Astrocyte (in vitro differentiated cells and primary cell): ENCODE results near the gene CNTN5. TPM values are rescaled to one million over a fixed set of nuclear protein-coding genes. Genes with fewer than 3 reads are reported as not detected.

Source experiments
- DNase-seq: peaks from one replicate; pipeline ENCODE4 v3.0.0-alpha.2; 2010; ENCODE audit warnings: low read depth
- FAIRE-seq: peaks from 2 replicates; lab custom pipeline; 2011; peaks lifted over from hg19 to GRCh38; lab: Jason Lieb, UNC
- H2AFZ ChIP-seq: 2 replicates; pipeline ENCODE4 v1.6.0; 2012; ENCODE audit warnings: low read depth, low read length, inconsistent platforms
- H3K27ac ChIP-seq: 2 replicates; pipeline ENCODE4 v1.5.1; 2011; ENCODE audit warnings: low read depth, low read length, inconsistent platforms
- H3K27me3 ChIP-seq: 2 replicates; pipeline ENCODE4 v1.6.0; 2011; ENCODE audit warnings: low read length, inconsistent platforms; ENCODE audit not compliant: insufficient read depth
- H3K36me3 ChIP-seq: 2 replicates; pipeline ENCODE4 v1.5.1; 2011; ENCODE audit warnings: low read length, inconsistent platforms; ENCODE audit not compliant: insufficient read depth
- H3K4me1 ChIP-seq: 2 replicates; pipeline ENCODE4 v1.5.1; 2011; ENCODE audit warnings: low read length, inconsistent platforms; ENCODE audit not compliant: insufficient read depth
- H3K4me2 ChIP-seq: 2 replicates; pipeline ENCODE4 v1.6.0; 2012; ENCODE audit warnings: low read length, inconsistent platforms
- H3K4me3 ChIP-seq: 2 replicates; pipeline ENCODE4 v1.5.1; 2011; ENCODE audit warnings: low read depth, mild to moderate bottlenecking, low read length, inconsistent platforms; ENCODE audit not compliant: insufficient read depth
- H3K79me2 ChIP-seq: 2 replicates; pipeline ENCODE4 v1.6.0; 2012; ENCODE audit warnings: mild to moderate bottlenecking, low read length, inconsistent platforms; ENCODE audit not compliant: insufficient read depth
- H3K9ac ChIP-seq: 2 replicates; pipeline ENCODE4 v1.6.0; 2012; ENCODE audit warnings: mild to moderate bottlenecking, low read length, inconsistent platforms
- H3K9me3 ChIP-seq: 2 replicates; pipeline ENCODE4 v1.5.1; 2012; ENCODE audit warnings: low read depth, mild to moderate bottlenecking, low read length, inconsistent platforms; ENCODE audit not compliant: insufficient read depth
- H4K20me1 ChIP-seq: 2 replicates; pipeline ENCODE4 v1.6.0; 2012; ENCODE audit warnings: low read length, inconsistent platforms; ENCODE audit not compliant: insufficient read depth
- H3K27ac Mint-ChIP-seq: one replicate; pipeline ENCODE4 v1.8.0; 2021; ENCODE audit warnings: mild to moderate bottlenecking, mixed read lengths; ENCODE audit not compliant: unreplicated experiment
- H3K27me3 Mint-ChIP-seq: one replicate; pipeline ENCODE4 v1.8.0; 2021; ENCODE audit warnings: low read depth, mixed read lengths; ENCODE audit not compliant: unreplicated experiment
- H3K36me3 Mint-ChIP-seq: one replicate; pipeline ENCODE4 v1.8.0; 2021; ENCODE audit warnings: low read depth, mixed read lengths; ENCODE audit not compliant: unreplicated experiment
- H3K4me1 Mint-ChIP-seq: one replicate; pipeline ENCODE4 v1.8.0; 2021; ENCODE audit warnings: low read depth, mixed read lengths; ENCODE audit not compliant: unreplicated experiment
- H3K4me3 Mint-ChIP-seq: one replicate; pipeline ENCODE4 v1.8.0; 2021; ENCODE audit warnings: mild to moderate bottlenecking, moderate library complexity, mixed read lengths; ENCODE audit not compliant: unreplicated experiment
- H3K9me3 Mint-ChIP-seq: one replicate; pipeline ENCODE4 v1.8.0; 2021; ENCODE audit warnings: mild to moderate bottlenecking, mixed read lengths; ENCODE audit not compliant: unreplicated experiment
- CTCF ChIP-seq: IDR thresholded peaks from 2 replicates; pipeline ENCODE4 v1.5.1; 2011; ENCODE audit warnings: low read depth, mild to moderate bottlenecking, inconsistent platforms, low read length, moderate library complexity; ENCODE audit not compliant: insufficient read depth
- EZH2 ChIP-seq: IDR thresholded peaks from 2 replicates; pipeline ENCODE4 v1.6.1; 2012; ENCODE audit warnings: mild to moderate bottlenecking, low read length, inconsistent platforms; ENCODE audit not compliant: insufficient read depth
- total RNA-seq: library from RNA; stranded (reverse); gene quantifications from 2 replicates; pipeline ENCODE4 v1.2.1, GENCODE V29; 2021

The CNTN5 gene
- total RNA-seq, 1 donor from 2014 or later, result 1.1 TPM

DNA sequence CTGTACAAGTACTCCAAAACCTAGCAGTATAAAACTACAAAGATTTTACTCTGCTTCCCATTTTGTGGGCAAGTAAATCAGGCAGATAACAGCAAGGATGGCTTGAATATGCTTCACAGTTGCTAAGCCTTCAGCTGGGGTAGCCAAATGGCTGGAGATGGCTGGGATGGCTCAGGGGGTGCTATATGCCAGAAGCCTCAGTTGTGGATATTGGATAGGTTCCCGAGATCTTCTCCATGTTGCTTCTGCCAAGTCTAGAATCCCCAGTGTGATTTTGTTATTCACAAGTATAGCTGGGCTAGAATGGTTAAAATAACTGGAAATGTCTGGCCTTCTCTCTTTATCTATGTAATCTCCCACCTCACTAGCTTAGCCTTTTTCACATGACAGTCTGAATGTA, 1194.0 kb downstream of the CNTN5 start:
- Histone ChIP-seq H3K27ac (no peak overlapping the region), H3K27me3 (no peaks in the 10 kb centered on the region), H2AFZ (no peak overlapping the region), H3K4me1 (no peaks in the 10 kb centered on the region), H3K9ac (no peak overlapping the region), H3K4me2 (no peak overlapping the region), H3K79me2 (no peaks in the 10 kb centered on the region), H3K9me3 (no peaks in the 10 kb centered on the region), H3K36me3 (no peaks in the 10 kb centered on the region), H4K20me1 (no peaks in the 10 kb centered on the region), H3K4me3 (no peak overlapping the region)
- DNase-seq (no peak), FAIRE-seq (no peak)
- Mint-ChIP-seq H3K27ac (no peak overlapping the region), H3K9me3 (no peaks in the 10 kb centered on the region), H3K27me3 (no peaks in the 10 kb centered on the region), H3K4me3 (no peak overlapping the region), H3K36me3 (no peaks in the 10 kb centered on the region), H3K4me1 (no peaks in the 10 kb centered on the region)
- no peak for TF ChIP-seq CTCF
- no peak for TF ChIP-seq EZH2

DNA sequence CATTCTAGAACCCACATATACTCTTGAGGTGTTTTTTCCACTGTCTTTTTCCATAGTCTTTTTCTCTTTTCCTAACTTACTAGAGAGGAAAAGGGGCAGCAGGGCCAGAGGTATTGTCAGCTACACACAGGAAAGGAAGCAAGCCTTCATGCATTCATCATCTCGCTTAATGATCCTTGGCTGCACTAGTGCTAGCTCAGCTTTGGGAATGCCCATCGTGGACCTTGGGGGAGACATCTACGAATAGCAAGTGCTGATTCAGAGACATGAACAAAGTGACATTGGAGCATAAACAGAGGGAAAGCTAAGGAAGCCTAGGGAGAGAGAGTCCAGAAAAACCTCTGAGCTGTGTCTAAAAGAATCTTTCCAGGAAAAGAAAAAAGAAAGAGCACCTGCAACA, 1200.1 kb downstream of the CNTN5 start:
- DNase-seq (no peak), FAIRE-seq (no peak)
- Histone ChIP-seq H3K27ac (no peak overlapping the region), H3K4me3 (no peak overlapping the region), H3K9me3 (no peaks in the 10 kb centered on the region), H3K9ac (no peak overlapping the region), H4K20me1 (no peaks in the 10 kb centered on the region), H3K36me3 (no peaks in the 10 kb centered on the region), H3K79me2 (no peaks in the 10 kb centered on the region), H3K27me3 (no peaks in the 10 kb centered on the region), H3K4me2 (no peak overlapping the region), H3K4me1 (no peaks in the 10 kb centered on the region), H2AFZ (no peak overlapping the region)
- no peaks in the 10 kb centered on the region for H3K4me1 Mint-ChIP-seq
- H3K36me3 Mint-ChIP-seq, result no peaks in the 10 kb centered on the region
- H3K9me3 Mint-ChIP-seq, result no peaks in the 10 kb centered on the region
- TF ChIP-seq EZH2, result no peak
- no peak for TF ChIP-seq CTCF
- H3K4me3 Mint-ChIP-seq, result no peak overlapping the region
- no peak overlapping the region for H3K27ac Mint-ChIP-seq
- no peaks in the 10 kb centered on the region for H3K27me3 Mint-ChIP-seq

GRCh38 chr11:100221791-100222190, 1201.0 kb downstream of the CNTN5 start:
- no peak for TF ChIP-seq EZH2
- TF ChIP-seq CTCF, result no peak
- Histone ChIP-seq H3K27me3 (no peaks in the 10 kb centered on the region), H3K4me1 (no peaks in the 10 kb centered on the region), H3K9ac (no peak overlapping the region), H3K36me3 (no peaks in the 10 kb centered on the region), H2AFZ (no peak overlapping the region), H3K79me2 (no peaks in the 10 kb centered on the region), H3K9me3 (no peaks in the 10 kb centered on the region), H3K4me2 (no peak overlapping the region), H3K27ac (no peak overlapping the region), H4K20me1 (no peaks in the 10 kb centered on the region), H3K4me3 (no peak overlapping the region)
- Mint-ChIP-seq H3K36me3 (no peaks in the 10 kb centered on the region), H3K4me3 (no peak overlapping the region), H3K27ac (no peak overlapping the region), H3K27me3 (no peaks in the 10 kb centered on the region), H3K9me3 (no peaks in the 10 kb centered on the region), H3K4me1 (no peaks in the 10 kb centered on the region)
- DNase-seq (no peak), FAIRE-seq (no peak)
